Activated CD4-positive, alpha-beta T cell treated with anti-CD3 and anti-CD28 coated beads for 24 hours (primary cell): ENCODE measurements around the gene SYNJ2.
"Not testable (repeated sequence)": the region's sequence is repeated elsewhere in the genome, so short reads cannot be mapped to it uniquely, and the experiment has no call there.

ENCODE experiments used
- DNase-seq, 2 donors: peaks; one replicate each; pipeline ENCODE4 v3.0.0-alpha.2; 2020; ENCODE audit warnings: low read depth in 2 of 2

Gene SYNJ2

DNA sequence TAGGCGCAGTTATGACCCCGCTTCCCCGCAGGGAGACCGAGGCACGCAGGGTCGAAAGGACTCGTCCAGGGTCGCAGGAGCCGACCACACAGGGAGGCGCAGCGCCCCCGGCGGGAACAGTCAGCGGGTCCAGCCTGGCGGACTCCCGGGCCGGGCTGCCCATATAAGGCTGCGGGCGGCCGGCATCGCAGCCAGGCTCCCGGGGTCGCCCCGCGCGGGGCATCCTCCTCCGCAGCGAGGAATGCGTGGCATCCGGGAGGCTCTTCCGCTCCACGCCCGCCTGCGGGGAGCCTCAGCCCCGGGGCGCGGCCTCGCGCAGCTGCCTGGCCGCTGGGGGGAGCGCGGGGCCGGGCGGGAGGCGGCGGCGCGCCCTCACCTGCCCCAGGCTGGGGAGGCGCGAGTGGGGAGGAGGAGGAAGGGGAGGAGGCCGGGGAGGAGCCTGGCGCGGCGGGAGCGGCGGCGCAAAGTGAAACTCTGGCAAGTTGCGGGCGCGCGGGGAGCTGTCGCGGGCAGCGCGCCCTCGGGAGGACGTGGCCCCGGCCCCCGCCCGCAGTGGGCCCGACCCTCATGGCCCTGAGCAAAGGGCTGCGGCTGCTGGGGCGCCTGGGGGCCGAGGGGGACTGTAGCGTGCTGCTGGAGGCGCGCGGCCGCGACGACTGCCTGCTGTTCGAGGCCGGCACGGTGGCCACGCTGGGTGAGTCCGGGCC lies at the start of gene SYNJ2:
Gene SYNJ2 (plus strand): TSS at position 469 of the 707 bp plus-strand sequence. CDS start 99 bp downstream, at position 568.
- DNase-seq: peak; percentile 69 to 70

DNA sequence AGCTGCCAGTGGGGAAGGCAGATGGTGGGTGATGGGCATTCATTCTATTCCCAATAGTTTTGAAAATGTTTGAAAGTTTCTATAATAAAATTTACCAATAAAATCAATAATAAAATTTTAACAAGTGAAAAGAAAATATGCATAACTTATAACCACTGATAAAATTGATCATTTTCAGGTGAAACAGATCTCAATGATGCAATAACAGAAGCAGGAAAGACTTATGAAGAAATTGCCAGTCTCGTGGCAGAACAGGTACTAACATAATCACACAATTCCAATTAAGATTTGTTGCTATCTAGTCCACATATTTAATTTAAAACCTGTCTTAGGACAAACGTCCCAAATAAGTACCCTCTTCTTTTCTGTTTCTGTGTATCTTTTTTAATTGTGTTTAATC lies 45.9 kb upstream of the SYNJ2 start:
- no peak for DNase-seq

DNA sequence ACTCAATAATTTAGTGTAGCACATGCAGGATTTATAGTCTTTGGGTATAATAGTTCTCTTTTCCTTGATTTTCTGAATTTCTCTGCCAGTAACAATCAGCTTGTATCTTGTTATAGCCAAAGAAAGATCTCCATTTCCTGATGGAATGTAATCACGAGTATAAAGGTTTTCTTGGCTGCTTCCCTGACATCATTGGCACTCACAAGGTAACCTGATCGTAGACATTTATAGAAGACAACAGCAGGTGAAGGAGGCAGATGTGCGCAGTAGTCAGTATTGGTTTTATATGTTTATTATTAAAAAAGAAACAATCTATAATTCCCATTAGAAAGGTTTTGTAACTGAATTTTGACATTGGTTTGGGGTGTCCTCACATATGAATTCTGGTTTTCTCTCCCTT lies 44.3 kb upstream of the SYNJ2 start:
- no peak for DNase-seq

DNA sequence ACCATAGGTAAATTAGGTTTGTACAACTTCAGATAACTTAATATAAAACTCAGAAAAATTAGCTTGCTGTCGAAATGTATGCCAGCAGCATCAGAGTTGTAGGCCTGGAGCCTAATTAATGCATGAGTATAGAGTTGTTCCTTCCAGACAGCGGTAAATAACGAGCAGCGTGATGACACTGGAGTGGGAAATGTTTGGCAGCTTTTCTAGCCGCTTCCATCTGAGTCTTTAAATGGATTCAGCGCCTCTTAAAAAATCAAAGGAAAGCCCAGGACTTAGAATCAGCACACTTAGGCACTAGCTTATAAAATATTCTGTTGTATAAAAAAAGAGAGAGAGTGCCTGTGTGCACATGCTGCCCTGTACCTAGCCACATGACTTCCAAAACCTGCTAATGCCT lies 43.7 kb upstream of the SYNJ2 start:
- no peak for DNase-seq

- DNase-seq: peak; percentile 40 to 53
Observed at GRCh38 chr6:157940375-157941036, 41.2 kb upstream of the SYNJ2 start.

GRCh38 chr6:157941101-157941863 lies 40.4 kb upstream of the SYNJ2 start:
- DNase-seq: no peak

- no peak for DNase-seq
Observed at GRCh38 chr6:157942351-157942750, 39.3 kb upstream of the SYNJ2 start.

GRCh38 chr6:157943249-157943963 lies 38.3 kb upstream of the SYNJ2 start:
- DNase-seq: no peak

GRCh38 chr6:157943964-157944283 lies 37.7 kb upstream of the SYNJ2 start:
- no peak for DNase-seq

DNA sequence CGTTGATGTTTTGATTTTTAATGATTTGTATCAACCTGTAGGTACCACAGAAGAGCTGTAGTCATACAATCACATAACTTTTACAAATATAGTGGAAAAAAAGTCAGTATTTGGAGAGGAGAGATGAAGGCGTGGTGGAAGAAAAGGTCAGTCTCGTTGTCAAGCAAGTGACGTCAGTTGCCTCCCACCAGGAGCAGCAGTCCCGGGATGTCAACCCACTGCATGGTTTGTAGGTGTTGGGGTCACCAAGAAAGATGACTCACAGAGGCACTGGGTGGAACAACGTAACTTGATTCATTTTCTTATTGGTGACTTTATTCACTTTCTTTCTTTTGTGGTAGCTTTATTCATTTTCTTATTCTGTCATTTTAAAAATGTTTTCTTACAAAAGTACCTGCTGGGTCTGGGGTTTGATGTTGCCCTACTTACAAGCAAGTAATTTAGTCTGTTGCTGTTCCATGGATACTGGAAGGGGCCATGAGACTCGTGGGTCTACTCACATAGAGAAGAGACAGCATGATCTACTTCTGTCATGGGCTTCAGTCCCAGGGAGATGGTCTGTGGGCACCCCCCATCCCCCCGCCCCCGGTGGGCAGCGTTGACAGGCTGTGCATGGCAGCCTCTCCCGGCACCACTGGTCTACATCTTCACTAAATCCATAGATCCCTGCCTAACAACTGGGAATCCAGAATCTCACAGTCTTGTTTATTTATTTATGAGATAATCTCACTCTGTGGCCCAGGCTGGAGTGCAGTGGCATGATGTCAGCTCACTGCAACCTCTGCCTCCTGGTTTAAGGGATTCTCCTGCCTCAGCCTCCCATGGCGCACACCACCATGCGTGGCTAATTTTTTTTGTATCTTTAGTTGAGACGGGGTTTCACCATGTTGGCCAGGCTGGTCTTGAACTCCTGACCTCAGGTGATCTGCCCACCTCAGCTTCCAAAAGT lies 36.4 kb upstream of the SYNJ2 start:
- DNase-seq: peak; percentile 18 to 22

DNA sequence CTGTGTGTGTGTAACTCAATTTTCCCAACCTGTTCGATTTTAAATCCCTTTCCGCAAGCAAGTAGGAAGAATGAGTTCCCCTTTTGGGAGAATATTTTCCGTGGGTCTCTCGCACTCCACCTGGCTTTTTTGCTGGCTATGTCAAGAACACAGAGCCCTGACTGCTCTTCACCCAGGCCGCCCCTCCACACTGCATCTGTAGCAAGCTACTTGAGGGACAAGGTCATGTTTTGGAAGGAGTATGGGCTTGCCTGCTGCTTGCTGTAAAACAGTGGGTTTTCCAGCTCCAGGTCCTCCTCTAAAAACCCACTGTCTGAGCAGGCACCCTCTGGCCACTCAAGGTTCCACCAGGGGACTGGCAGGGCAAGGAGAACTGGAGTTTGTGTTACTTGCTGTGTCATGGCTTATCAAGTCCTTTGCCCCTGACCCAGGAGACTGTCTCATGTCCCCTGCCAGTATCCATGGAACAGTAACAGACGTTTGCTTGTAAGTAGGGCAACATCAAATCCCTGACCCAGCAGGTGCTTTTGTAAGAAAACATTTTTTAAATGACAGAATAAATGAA lies 35.5 kb upstream of the SYNJ2 start:
- no peak for DNase-seq

DNA sequence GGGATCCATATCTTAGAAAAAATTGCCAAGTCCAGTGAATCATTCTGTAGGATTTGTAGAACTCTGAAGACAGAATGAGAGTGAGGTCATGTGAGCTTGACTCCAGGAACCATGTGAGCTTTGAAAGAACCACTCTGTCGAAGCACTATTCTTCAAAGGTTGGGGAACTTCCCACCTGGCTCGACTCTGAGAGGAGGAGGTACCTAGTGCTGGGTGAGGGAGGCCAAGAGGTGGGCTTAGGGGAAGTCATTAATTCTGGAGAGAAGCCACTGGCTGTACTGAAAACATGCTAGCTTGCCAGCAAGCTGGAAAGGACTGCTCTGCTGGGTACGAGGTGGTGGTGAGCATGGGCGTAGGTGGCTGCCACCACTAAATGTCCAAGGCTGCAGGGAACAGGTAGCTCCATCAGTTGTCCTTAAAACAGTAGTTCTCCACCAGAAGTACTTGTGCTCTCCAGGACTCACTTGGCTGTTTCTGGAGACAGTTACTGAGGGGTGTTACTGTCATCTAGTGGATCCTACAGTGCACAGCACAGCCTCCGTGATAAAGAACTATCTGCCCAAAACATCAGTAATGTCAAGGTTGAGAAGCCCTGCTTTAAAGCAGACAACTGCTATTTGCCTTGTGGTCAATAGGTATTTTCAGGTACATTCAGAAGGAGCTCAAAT lies 34.7 kb upstream of the SYNJ2 start:
- no peak for DNase-seq

DNA sequence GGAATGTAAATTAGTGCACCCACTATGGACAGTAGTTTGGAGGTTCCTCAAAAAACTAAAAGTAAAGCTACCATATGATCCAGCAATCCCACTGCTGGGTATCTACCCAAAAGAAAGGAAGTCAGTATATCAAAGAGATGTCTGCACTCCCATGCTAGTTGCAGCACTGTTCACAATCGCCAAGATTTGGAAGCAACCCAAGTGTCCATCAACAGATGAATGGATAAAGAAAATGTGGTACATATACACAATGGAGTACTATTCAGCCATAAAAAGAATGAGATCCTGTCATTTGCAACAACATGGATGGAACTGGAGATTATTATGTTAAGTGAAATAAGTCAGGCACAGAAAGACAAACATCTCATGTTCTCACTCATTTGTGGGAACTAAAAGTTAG lies 30.8 kb upstream of the SYNJ2 start:
- not testable (repeated sequence) for DNase-seq

GRCh38 chr6:157951828-157952227 lies 29.8 kb upstream of the SYNJ2 start:
- DNase-seq: no peak

DNA sequence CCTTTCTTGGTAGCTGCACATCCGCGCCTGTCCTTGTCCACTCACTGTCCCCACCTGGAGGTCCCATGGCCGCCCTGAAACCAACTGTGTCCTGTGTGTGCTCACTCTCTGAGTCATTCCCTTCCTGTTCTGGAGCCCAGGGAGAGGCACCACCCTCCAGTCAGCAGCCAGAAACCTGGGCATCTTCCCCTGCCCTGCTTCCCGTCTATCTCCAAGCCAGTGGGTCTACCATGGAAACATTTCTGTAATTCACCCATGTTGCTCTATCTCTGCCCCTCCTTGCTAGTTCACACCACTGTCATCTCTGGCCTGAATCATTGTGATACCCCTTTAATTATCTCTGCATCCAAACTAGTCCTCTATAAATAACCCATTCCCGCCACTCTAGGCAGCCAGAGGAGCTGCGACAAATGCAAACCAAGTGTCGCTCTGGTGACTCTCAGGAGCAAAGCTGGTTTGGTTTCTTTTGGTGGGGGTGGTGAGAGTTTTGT lies 28.8 kb upstream of the SYNJ2 start:
- no peak for DNase-seq

DNA sequence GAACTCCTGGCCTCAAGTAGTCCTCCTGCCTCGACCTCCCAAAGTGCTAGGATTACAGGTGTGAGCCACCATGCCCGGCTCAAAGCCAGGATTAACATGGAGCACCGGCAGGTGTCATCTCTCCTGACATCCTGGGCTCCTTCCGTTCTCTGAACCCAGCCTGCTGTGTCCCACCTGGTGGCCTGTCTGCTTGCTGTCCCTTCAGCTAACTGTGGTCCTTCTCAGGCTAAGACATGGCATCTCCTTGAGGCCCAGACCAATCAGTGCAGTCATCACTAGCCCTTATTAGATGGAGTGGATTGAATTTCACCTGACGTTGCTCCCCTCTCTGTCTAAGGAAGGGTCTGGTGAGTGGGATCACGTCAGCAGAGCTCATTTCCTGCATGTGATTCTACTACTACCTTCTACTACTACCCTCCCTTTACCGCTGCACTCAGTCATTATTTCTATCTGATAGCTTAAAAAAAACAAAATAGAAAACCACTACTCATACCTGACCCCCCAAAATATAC lies 28.0 kb upstream of the SYNJ2 start:
- DNase-seq: no peak

DNA sequence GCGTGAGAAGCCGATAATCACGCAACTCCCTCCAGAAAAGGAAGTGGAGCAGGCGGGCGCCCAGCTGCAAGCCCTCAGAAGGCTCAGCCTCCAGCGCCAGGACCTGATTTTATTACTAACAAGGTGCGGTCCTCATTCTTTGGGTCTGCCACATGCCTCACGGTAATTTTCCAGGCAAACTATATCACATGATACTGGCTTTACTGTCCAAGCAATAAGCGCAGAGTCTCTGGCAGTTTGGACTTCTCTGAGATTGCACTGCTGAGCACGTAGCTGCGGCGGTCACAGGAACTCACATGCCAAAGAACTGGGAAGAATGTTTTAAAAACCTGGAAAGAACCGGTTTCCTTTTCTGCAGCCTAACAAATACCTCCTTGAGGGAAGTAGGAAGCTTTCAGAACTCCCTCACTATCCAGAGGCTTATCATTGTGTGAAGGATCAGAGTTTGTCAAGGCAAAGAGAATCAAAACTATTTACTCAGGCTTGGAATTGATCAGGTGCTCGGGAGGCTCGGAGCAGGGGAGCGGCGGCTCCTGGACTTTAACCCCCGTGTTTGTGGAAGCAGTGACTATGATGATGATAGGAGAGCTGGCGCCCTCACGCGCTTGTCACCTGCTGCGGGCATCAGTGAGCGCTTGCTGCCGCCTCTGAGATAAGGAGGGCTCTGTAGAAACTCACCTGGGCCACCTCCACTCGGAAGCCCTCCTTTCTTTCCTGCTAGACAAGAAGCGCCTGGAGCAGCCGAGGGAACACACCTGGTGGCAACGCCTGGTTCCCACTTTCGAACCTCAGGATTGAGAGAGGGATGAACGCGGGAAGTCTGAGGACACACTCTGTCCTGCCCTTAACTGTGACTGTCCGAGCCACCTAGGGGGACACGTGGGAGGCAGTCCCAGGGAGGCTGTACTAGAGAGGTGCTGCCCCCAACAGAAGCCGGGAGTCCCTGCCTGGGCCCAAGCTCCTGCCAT lies 27.2 kb upstream of the SYNJ2 start:
- no peak for DNase-seq

DNA sequence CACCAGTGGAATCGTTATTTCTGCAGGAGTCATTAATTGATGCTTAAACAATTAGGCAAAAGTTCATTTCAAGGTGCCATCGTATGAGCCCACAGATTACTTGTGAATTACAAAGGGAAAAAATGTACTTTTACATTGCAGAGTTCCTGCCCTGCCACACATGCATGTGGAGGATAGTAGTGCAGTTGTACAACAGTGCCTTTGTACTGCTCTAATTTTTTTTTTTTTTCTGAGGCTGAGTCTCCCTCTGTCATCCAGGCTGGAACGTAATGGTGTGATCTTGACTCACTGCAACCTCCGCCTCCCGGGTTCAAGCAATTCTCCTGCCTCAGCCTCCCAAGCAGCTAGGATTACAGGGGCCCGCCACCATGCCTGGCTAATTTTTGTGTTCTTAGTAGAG lies 26.0 kb upstream of the SYNJ2 start:
- no peak for DNase-seq
